GM10266 (cell line): ENCODE results near the gene BICC1.

Experiments
- DNase-seq: peaks from one replicate; pipeline ENCODE4 v3.0.0; 2012; ENCODE audit errors: extremely low spot score
- TF ChIP-seq, protein P1 (sequence below): IDR thresholded peaks from 2 replicates; pipeline ENCODE4 v1.5.1; 2012; ENCODE audit warnings: mild to moderate bottlenecking, low read depth; ENCODE audit not compliant: control insufficient read depth, insufficient read depth; ENCODE audit errors: missing control alignments

BICC1 gene

DNA sequence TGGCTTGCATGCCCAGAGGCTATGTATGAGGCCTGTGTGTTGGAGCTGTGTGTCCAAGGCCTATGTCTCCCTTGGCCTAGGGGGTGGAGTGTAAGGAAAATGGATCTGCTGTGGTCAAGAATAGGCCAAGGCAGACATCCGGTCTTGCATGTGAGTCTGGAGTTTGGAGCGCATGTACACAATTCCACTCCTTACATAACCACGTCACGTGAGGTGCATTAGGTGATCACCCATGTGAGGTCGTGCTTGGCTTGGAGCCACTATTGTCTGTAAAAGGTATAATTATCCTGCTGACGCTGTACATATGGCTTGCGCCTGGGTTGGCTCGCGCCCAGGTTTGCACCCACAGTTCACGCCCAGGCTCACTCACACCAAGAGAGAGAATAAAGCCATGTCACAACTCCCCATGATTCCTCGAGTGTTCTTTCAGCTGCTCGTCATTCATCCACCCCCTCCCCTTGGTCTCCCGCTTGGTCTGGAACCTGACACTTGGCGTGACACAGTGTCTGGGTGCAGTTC, 105.5 kb downstream of the BICC1 start:
- TF ChIP-seq, protein P1, sequence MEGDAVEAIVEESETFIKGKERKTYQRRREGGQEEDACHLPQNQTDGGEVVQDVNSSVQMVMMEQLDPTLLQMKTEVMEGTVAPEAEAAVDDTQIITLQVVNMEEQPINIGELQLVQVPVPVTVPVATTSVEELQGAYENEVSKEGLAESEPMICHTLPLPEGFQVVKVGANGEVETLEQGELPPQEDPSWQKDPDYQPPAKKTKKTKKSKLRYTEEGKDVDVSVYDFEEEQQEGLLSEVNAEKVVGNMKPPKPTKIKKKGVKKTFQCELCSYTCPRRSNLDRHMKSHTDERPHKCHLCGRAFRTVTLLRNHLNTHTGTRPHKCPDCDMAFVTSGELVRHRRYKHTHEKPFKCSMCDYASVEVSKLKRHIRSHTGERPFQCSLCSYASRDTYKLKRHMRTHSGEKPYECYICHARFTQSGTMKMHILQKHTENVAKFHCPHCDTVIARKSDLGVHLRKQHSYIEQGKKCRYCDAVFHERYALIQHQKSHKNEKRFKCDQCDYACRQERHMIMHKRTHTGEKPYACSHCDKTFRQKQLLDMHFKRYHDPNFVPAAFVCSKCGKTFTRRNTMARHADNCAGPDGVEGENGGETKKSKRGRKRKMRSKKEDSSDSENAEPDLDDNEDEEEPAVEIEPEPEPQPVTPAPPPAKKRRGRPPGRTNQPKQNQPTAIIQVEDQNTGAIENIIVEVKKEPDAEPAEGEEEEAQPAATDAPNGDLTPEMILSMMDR: no peak
- DNase-seq: no peak

DNA sequence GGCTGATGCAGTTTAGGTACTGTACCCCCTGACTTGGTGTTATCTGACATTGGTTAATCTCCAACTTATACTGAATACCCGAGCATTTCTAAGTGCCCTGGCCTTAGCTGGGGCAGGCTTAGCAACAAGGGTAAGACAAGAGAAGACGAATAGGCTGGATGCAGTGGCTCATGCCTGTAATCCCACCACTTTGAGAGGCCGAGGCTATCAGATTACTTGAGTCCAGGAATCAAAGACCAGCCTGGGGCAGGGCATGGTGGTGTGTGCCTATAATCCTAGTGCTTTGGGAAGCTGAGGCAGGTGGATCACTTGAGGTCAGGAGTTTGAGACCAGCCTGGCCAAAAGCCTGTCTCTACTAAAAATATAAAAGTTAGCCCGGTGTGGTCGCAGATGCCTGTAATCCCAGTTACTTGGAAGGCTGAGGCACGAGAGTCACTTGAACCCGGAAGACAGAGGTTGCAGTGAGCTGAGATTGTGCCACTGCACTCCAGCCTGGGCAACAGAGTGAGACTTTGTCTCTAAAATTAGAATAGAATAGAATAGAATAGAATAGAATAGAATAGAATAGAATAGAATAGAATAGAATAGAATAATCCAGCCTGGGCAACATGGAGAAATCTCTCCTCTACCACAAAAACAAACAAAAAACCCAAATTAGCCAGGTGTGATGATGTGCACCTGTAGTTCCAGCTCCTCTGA, 108.9 kb downstream of the BICC1 start:
- TF ChIP-seq, protein P1: no peak
- no peak for DNase-seq

DNA sequence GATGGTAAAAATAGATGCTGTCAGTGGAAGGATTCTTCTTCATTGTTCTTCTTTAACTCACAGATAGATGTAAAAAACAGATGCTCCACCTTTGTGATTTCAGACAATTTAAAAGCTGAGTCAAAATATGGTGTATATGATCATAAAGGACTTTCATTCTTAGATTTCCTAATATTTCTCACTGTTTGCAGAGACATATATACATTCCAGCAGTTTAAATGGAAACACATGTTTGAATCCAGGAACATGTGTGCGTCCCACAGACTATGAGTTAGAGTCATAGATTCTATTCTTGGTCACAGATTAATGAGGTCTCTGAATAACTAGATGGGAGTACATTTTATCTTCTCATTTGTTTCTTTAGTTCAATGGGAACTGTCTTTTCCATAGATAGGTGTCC, 109.6 kb downstream of the BICC1 start:
- DNase-seq: no peak
- TF ChIP-seq, protein P1: no peak

DNA sequence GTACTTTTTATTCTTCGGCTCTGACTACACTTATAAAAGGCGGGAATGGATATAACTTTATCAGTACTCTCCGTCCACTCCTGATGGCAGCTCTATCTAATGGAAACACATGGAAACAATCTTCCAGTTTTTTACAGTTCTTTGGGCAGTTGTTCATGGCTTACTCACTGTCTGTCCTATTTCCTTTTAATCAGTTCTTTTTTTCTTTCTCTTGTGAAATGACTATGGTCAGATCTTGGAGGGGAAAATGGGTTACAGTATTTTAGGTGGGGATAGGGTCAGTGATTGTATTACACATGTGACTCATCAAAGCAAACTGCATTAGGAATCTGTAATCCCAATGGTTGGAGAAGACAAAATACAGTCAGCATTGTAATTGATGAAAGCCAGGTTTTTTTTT, 112.4 kb downstream of the BICC1 start:
- DNase-seq: no peak
- TF ChIP-seq, protein P1: no peak

DNA sequence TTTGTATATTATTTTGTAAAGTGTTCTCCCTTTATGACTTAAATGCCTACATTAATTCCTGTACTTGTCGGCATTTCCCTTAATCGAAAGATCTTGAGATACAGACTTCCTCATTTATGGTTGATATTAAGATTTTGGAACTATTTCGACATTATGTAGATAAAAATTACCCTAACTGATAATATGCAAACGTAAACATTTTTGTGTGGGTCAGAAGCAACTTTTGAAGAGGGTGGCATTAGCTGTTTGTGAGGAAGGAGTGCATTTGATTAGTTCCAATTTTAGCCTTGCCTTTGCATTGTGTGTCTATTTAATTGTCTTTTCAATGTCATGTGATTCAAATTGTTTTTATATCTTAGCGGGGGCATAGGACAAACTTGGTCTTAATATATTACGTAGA, 114.7 kb downstream of the BICC1 start:
- TF ChIP-seq, protein P1: no peak
- DNase-seq: no peak

DNA sequence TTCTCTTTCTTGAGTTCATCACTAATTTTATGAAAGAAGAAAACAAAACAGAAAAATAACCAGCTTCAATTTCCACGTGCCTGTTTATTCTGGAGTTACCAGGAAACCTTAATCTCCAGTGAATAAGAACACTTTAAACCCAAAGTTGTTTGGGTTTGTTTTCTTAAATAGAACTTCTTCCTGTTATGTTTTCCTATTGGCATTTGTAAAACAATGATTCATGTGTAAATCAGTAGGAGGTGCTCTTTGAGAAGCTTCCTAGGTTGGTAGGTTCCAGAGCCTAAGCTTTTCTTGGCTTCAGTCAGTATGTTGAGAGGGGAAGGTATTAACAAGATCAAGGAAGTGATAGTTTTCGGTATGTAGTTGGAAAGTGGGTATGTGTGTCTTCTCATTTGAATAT, 119.0 kb downstream of the BICC1 start:
- no peak for DNase-seq
- TF ChIP-seq, protein P1: no peak

DNA sequence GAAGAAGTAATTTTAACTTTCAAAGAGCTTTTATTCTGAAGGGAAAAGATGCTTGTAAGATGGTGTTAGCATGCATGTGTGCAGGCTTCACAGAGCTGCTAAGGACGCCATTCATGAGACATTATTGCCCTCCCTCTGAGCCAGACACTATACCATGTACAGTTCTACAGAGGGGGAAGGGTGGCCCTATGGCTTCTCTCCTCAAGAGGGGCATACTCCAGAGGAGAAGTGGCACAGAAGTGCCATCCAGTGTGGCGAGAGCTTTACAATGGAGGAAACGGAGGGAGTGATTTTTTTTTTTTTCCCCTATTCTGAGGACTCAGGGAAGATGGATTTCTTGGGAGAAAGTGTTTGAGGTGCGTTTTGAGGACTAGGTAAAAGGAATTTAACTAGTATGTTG, 119.5 kb downstream of the BICC1 start:
- TF ChIP-seq, protein P1: no peak
- DNase-seq: no peak
